NCI-H1694 (cell line): Measurements from ENCODE around the gene IFFO2.

Experiments used
- DNase-seq: peaks from one replicate; lab custom pipeline; 2025; lab: John Stamatoyannopoulos, UW

The IFFO2 gene

DNA sequence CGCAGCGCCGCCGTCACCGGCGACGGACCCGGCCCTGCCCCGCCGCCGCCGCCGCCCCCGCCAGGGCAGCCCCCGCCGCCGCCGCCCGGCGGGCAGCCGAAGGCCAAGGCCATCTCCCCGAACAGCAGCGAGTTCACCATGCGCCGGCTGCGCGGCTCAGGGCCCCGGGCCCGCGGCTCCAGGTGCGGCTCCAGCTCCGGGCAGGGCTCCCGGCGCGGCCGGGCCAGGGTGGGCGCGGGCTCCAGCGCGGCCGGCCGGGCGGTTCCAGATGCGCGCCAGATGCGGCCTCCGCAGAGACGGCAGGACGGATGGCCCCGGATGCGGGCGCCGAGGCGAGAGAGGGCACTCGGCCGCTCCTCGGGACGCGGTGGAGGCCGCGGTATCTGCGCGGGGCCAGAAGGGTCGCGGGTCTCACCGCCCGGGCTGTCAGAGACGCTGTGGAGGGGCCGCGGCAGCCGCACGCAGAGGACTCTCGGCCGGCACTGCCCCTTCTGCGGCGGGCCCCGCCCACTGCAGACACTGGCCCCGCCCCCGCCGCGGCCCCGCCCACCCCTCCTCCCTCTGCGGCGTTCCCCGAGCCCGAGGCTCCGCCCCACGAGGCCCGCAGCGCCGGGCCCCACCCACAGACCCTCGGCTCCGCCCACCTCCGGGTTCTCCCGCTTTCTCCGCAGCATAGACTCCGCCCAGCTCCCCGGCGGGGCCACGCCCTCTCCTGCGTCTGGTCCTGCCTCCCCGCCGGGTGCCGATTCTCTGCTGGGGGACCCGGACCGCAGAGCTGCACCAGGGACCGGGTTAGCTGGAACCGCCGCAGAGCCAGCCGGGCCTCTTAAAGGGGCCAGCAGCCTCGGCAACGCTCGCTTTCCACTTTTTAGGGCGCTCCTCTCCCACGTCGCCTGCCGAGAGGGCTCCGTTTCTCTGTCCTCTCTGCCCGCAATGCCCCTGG lies at the start of gene IFFO2:
Gene IFFO2 (minus strand): TSS at position 484 of the 943 bp plus-strand sequence. CDS start 344 bp downstream, at position 140.
- DNase-seq, result peak; percentile 59

DNA sequence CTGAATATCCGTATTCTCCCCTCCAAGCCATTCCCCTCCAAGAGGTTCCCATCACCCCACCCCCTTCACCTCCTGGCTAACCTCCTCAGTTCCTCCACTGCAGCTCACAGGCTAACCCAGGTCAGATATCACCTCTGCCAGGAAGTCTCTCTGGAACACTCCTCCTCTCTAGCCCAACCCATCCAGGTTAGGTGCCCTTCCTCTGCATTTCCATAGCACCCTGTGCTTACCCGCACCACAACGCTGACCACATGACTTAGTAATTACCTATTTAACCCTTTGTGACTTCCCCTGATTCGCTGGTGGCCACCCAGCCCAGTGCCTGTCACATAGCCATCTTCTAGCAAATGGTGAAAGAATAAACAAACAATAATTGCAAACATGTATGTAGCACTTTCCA lies 49.5 kb upstream of the IFFO2 start:
- DNase-seq, result no peak

DNA sequence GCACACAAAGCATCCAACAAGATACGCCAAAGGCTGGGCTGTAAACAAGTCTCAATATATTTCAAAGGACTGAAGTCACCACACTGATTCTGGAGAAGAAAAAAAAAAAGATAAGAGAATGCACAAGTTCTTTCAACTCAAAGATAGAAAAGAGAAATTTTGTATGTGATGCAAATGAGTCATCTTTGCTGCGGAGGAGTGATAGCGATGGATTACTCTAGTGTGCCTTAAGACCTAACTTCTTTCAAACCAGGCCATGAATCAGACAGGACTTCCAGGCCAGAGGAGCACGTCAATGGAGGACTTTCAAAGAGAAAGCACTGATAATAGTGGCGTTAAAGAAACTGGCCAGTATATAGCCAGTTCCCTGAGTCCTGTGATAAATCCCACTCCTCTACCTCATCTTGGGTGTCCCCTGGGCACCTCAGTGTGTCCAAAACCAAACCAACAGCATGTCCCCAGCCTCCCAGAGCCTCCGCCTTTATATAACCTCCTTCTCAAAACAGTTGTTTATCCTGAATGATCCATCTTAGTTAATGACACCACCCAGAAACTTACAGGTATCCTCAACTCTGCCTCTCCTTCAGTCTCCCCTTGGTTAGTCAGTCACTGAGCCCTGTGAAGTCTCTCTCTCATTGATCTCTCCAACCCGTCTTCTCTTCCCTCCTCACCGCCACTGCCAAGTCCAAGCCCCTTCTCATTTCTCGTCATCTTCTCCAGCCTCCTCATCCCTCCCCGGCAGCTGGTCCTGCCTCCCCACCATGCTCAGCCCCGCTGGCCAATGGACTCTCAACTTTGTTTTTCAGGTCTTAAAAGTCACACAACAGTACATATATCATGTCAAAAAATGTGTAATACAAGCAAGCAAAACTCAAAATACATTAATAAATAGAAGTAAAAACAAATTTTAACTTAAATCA lies 47.2 kb upstream of the IFFO2 start:
- no peak for DNase-seq

DNA sequence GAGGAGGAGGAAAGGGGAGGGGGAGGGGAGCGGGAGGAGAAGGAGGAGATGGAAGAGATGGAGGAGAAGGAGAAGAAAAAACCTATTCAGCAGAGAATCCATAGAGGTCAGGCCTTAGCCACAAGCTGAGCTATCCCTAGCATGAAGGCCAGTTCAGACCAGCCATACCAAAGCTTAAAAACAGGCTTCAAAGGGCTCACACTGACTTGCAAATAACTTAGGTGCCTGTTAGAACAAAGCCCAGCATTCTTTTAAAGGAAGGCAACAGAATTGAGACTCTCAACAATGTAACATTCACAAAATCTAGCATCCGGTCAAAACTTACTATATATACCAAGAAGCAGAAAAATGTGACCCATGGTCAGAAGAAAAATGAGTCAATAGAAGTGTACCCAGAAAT lies 43.6 kb upstream of the IFFO2 start:
- no peak for DNase-seq

DNA sequence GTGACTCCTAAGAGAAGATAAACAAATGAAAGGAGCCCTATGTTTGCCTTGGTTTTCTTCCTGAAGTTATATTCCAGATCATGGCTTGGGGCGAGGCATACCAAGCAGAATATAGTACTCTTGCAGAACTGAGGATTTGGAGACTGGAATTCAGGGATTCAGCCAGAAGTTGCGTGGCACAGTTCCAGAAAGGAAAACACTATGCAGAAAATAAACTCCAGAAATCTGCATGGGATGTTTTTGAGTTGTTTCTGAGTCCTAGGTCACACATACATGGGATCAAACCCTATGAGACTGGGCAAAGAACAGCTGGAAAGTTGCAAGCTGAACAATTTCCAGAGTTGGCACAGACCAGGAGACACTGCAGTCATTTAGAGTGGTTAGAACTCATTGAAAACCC lies 42.9 kb upstream of the IFFO2 start:
- no peak for DNase-seq

DNA sequence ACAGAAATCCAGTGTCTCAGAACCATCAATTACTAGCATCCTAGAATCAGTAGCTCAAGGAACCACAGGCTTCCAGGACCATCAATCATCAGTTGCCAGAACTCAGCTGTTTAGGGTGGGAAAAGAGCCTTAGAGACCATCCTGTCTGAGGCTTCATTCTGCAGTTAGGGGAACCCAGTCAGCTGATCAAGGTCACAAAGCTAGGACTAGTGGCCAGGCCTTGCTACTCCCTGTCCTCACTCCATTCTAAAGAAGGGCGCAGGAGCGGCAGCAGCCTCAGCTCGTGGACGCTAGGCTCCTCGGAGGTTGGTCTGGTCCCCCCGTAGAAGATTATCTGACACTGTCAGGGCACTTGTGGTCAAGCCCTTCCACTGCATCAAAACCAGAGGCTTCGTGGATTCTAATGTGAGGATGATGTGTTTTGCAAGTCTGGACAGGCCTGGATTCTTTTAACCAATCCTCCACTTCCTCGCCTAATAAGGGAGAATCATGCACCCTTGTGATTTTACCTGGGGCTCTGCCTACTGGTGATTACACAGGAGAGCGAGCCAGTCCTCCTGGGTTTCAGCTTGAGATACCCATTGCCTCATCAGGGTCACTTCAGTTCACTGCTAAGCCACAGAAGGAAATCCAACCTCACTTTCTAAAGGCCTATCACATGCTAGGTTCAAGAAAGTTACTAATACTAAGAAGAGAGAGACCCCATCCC lies 41.7 kb upstream of the IFFO2 start:
- DNase-seq, result no peak

DNA sequence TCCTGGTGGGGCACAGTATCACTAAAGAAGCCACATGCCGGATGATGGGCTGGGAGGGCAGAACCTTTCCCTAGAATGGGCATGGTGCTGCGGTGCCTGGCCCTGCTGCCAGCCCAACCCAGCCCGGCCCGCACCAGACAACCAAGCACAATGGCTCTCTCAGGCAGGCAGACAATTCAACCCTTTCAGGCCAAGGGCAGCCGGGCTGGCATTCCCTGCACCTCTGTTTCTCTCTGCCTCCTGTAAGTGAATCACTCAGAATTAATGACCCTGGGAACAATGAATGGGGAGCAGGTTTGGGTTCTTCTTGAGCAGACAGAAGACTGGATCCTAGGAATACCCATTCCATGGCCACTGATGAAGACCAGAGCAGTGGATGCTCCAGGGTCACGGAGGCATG lies 41.0 kb upstream of the IFFO2 start:
- DNase-seq, result no peak

DNA sequence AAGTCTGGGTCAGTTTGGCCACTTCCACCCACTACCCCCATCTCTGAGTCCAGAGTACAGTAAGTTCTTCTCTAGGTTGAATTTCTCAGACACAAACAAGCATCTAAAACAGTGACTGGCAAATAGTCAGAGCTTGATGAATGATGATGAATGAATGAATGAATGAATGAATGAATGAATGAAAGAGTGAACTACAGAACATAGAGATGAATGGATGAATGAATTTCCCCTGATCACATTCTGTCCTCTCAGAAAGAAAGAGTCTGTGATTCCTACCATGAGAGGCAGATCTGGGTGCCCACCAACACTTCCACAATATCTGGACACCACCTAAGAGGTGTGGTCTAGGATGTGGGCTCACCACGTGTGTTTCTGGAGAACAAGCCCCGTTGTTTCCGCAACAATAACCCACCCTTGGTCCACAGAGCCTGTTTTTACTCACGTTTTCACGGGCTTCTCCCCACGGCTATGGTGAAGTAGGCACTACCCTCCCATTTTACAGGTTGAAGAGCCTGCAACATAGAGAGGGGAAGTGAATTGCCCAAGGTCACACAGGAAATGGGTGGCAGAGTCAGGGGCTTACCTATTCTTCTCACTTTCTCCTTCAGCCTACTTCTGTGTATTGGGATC lies 40.2 kb upstream of the IFFO2 start:
- no peak for DNase-seq

DNA sequence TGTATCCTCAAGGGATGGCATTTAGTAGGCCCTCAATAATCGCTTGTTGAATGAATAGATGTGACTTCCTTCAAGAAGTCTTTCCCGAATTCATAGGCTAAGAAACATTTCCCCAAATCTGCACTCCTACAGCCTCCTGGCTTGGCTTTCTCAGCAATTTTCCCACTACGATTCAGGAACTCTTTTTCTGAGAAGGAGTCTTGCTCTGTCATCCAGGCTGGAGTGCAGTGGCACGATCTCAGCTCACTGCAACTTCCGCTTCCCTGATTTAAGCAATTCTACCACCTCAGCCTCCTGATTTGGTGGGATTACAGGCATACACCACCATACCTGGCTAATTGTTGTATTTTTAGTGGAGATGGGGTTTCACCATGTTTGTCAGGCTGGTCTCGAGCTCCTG lies 37.9 kb upstream of the IFFO2 start:
- no peak for DNase-seq

DNA sequence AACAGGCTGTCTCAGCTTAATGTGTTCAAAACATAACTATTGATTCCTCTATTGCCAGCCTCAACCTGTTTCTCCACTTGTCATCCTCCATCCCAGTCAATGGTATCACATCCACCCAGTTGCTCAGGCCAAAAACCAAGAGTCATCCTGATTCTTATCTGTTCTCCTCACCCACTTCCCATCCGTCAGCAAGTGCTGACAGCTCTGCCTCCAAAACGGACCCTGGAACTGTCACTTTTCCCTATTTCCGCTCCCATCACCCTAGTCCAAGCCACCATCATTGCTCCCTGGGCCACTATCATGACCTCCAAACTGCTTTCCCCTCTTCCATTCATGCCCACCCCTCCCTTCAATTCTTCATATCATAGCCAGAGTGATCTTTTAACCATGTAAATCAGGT lies 36.2 kb upstream of the IFFO2 start:
- no peak for DNase-seq

DNA sequence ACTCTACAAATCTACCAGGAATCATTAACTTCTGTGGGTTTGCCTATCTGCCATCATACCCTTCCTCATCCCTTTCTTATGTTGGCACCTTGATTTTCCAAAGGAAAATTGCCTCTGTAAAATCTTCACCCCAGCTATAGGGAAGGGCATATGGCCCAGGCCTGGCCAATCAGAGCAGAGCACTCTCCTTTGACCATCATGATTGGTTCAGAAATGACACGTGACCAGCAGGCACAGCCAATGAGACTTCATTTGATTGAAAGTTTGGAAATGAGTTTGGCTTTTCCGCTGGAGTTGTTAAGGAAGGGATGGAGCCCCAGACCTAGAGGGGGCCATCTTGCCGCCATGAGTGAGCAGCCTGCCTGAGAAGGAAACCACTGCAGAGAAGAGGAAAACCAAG lies 35.1 kb upstream of the IFFO2 start:
- no peak for DNase-seq

DNA sequence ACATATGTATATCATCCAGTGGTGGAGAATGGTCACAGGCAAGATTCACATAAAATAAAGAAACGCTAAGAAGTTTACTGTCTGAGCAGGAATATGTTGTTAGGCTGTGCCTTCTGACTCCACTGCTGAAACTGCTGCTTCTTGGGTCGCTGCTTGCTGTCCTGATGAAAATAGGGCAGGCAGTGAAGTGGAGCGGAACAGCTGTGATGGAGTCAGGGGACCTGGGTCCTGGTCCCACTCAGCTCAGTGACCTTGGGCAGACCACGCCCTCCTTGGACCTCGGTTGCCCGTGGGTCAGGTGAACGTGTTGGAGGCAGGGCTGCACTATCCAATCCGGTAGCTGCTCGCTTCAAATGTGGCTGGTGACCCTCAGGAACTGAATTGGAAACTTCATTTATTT lies 33.4 kb upstream of the IFFO2 start:
- no peak for DNase-seq

DNA sequence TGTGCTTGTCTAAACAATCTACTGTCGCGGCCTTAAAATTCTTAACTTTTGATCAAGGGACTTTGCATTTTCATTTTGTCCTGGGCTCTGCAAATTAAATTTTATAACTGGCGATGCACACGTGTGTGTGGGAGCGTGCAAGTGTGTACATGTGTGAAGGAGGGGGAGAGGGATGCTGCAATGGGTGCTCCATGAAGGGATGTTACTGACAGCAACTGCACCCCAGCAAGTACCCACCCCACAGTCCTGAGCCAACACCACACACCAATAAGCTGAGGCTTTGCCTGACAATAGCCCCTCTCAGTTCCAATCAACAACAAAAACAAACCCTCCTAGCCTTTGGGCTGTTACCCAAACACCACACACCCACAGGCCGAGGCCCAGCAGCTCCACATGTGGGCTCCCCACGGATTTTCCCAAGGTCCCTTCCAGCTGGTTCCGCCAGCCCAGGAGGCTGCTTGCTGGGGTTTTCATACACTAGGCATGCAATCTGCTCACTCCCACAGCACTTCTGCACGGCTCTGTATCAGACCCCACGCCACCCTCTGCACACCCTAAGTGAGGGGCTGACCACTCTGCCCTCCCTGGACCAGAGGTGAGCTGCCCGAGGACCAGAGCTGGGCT lies 32.8 kb upstream of the IFFO2 start:
- DNase-seq, result no peak

DNA sequence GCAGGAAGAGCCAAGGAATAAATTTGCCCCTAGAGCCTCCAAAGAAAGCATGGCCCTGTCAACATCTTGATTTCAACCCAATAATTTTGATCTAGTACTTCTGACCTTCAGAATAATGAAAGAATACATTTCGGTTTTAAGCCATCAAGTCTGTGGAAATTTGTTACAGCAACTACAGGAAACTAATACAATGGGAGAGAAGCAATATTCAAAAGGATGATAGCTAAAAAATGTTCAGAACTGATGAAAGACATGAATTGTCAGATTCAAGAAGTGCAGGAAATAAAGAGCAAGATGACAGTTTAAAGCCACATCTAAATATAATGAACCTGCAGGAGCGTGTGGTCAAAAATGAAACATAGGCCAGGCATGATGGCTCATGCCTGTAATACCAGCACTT lies 24.8 kb upstream of the IFFO2 start:
- DNase-seq, result no peak

DNA sequence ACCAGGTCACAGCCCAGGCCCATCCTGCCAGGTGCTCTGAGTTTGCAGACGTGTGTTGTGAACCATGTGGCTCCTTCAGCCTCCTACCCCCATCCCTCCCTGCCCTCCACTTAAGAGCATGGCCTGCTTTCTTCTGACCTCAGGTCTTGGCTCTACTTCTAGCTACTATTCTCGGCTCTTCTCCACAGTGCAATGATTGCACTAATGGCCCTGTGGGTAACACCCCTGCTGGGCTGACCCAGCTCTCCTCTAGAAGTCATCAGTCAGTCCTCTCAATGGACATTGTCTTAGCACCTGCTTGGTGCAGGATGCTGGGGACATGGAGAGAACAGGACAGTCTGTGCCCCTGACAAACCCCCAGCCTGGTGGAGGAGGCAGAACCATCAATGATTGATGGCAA lies 22.2 kb upstream of the IFFO2 start:
- DNase-seq, result no peak

DNA sequence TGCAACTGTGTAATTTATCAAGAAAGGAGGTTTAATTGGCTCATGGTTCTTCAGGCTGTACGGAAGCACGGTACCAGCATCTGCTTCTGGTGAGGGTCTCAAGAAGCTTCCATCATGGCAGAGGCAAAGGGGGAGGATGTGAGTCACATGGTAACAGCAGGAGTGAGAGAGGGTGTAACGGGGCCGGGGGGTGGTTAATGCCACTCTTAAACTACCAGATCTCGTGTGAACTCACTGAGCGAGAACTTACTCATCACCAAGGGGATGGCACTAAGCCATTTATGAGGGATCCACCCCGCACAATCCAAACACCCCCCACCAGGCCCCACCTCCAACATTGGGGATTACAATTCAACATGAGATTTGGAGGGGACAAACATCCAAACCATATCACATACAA lies 21.0 kb upstream of the IFFO2 start:
- DNase-seq, result no peak

DNA sequence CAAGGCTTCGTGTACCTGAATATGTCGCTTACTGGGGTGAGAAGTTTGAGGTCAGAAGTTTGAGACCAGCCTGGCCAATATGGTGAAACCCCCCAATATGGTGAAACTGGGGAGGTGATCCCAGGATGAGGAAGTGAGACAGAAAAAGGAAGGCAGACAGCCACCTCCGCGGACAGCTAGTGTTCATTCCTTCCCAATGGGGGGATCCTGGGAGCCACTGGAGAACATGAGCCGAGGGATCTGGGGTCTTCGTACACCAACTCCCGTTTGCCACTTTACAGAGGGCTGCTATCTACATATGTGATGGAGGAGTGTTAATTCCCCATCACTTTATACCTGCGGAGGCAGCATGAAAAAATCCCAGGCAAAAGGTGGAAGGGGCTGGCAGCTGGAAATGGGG lies 19.6 kb upstream of the IFFO2 start:
- DNase-seq, result no peak

DNA sequence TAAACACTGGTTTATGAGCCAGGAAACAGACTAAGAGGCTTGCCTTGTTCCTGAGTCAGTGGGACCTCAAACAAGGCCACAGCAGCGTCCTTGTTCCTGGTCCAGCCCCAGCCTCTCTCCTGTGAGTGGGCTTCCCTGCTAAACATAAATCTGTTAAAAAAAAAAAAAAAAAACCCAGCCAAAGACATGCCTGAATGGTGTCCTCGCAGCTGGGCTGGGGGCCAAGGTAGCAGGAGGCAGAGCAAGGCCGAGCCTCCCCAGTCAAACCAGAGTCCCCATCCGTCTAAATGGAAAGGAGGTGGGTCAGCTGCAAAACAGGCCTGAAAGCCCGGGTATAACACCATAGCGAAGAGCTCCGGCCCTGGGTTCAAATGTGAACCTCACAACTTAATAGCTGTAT lies 18.1 kb upstream of the IFFO2 start:
- no peak for DNase-seq

DNA sequence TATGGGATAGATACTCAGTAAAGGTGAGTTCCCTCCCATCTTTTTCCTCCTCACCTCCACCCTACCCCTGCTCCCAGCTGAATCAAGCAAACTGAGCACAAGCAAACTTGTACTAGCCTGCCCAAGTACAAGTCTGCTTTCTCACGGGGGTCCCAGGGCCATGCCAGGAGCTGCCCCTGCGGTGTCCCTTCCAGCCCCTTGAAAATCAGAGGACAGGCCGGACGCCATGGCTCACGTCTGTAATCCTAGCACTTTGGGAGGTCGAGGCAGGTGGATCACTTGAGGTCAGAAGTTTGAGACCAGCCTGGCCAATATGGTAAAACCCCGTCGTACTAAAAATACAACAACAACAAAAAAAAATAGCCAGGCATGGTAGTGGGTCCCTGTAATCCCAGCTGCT lies 17.5 kb upstream of the IFFO2 start:
- no peak for DNase-seq

DNA sequence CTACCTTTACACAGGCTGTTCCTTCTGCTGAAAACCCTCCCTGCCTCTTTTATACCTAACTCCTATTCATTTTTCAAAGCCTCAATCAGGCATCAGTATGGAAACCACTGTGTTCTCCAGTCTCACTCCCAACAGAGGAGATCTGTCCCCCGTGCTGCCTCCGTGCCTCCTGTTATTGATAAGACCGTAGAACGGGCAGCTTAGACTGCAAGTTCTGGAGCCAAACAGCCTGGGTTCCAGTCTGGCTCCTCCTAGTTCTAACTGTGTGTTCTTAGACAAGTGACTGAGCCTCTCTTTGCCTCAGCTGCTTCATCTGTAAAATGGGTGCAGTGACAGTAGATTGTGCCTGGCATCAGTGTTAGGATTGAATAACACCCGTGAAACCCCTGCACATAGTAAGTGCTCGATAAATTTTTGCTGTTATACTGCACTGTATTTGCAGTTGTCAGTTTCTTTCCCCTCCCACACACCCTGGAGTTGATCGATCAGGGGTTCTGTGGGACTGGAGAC lies 17.0 kb upstream of the IFFO2 start:
- DNase-seq, result no peak

DNA sequence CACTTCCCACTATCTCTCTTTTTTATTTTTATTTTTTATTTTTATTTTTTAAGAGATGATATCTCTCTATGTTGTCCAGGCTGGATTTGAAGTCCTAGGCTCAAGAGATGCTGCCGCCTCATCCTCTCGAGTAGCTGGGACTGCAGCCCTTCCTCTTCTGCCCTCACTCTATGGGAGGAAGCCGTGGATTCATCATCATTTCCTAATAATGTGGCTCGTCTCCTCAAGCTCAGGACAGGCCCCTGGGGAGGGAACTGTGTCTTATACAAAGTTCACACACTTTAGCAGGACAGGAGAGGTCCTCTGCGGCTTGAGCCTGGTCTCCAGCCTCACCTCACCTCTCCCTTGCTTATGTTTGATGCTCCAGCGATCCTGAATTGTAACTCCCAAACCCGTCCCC lies 16.5 kb upstream of the IFFO2 start:
- DNase-seq, result no peak
